Gastroesophageal sphincter (tissue), 4 donors: ENCODE data around the gene HDAC2. TPM values are rescaled to one million over a fixed set of nuclear protein-coding genes. Genes with fewer than 3 reads are reported as not detected.

Experiments used
- ATAC-seq: fragments of 150-250 bp; one replicate; pipeline ENCODE4 v1.9.1; 2016; ENCODE audit warnings: mild to moderate bottlenecking, moderate library complexity
- H3K27ac ChIP-seq, 4 donors: fragments of 200-600 bp; sonication (generic) in 3 of 4; 1 replicate in 3 of 4; 2 replicates in 1 of 4; pipeline ENCODE4 v1.5.1; 2016 to 2019
- H3K27me3 ChIP-seq: fragments of 200-600 bp; sonication (generic); one replicate; pipeline ENCODE4 v1.5.1; 2019
- H3K36me3 ChIP-seq, 2 donors: fragments of 200-600 bp; sonication (generic); one replicate each; pipeline ENCODE4 v1.5.1; 2019; ENCODE audit warnings: control low read depth in 1 of 2
- H3K4me1 ChIP-seq, 3 donors: fragments of 200-600 bp; sonication (generic); 1 replicate in 2 of 3; 2 replicates in 1 of 3; pipeline ENCODE4 v1.5.1; 2016 to 2019; ENCODE audit warnings: control low read depth in 2 of 3
- H3K4me3 ChIP-seq, 2 donors: fragments of 200-600 bp; sonication (generic); one replicate each; pipeline ENCODE4 v1.5.1; 2019; ENCODE audit warnings: mild to moderate bottlenecking in 1 of 2, moderate library complexity in 1 of 2
- H3K9me3 ChIP-seq, 3 donors: fragments of 200-600 bp; sonication (generic); one replicate each; pipeline ENCODE4 v1.5.1; 2017 to 2019; ENCODE audit warnings: control low read depth in 2 of 3
- EP300 ChIP-seq: sonication (generic); formaldehyde crosslinking; IDR thresholded peaks from one replicate; pipeline ENCODE4 v1.6.1; 2017; ENCODE audit warnings: antibody characterized with exemption, mild to moderate bottlenecking
- POLR2A ChIP-seq, 2 donors: fragments of 450-650 bp; IDR thresholded peaks; one replicate each; pipeline ENCODE4 v1.6.1; 2017; ENCODE audit warnings: antibody characterized with exemption in 2 of 2, mild to moderate bottlenecking in 2 of 2, moderate library complexity in 1 of 2
- POLR2AphosphoS5 ChIP-seq: sonication (generic); formaldehyde crosslinking; IDR thresholded peaks from one replicate; pipeline ENCODE4 v1.6.1; 2017; ENCODE audit warnings: antibody characterized with exemption
- WGBS, 2 donors: methylation state at CpG; one replicate each; pipeline ENCODE4 v1.1.5; 2018; ENCODE audit warnings: low coverage in 1 of 2; 5-methylcytosine and 5-hydroxymethylcytosine counted together
- total RNA-seq, 4 donors: library from RNA; depleted of rRNA; stranded (reverse); fragments of >200 nt; gene quantifications; one replicate each; pipeline ENCODE4 v1.1.0, GENCODE V29; 2016
- TF ChIP-seq, protein P1 (sequence below), 4 experiments: fragments of 200-600 bp in 2 of 4; fragments of 450-650 bp in 2 of 4; sonication (generic) in 1 of 4; IDR thresholded peaks; one replicate each; pipeline ENCODE4 v1.5.1; 2017 to 2019; ENCODE audit warnings: antibody characterized with exemption in 4 of 4, mild to moderate bottlenecking in 2 of 4, moderate library complexity in 2 of 4

HDAC2 gene
- total RNA-seq, 4 donors from 2014 or later = 44.7 to 71.2 (median 52.5) TPM

- no peaks in the 10 kb centered on the region for H3K36me3 ChIP-seq
- TF ChIP-seq EP300 = no peak
- no peak for TF ChIP-seq POLR2A (IDR thresholded peaks at IDR 0.05)
- no peak for TF ChIP-seq POLR2AphosphoS5
- TF ChIP-seq, protein P1, sequence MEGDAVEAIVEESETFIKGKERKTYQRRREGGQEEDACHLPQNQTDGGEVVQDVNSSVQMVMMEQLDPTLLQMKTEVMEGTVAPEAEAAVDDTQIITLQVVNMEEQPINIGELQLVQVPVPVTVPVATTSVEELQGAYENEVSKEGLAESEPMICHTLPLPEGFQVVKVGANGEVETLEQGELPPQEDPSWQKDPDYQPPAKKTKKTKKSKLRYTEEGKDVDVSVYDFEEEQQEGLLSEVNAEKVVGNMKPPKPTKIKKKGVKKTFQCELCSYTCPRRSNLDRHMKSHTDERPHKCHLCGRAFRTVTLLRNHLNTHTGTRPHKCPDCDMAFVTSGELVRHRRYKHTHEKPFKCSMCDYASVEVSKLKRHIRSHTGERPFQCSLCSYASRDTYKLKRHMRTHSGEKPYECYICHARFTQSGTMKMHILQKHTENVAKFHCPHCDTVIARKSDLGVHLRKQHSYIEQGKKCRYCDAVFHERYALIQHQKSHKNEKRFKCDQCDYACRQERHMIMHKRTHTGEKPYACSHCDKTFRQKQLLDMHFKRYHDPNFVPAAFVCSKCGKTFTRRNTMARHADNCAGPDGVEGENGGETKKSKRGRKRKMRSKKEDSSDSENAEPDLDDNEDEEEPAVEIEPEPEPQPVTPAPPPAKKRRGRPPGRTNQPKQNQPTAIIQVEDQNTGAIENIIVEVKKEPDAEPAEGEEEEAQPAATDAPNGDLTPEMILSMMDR (IDR thresholded peaks at IDR 0.05) = no peak
- H3K4me1 ChIP-seq = no peaks in the 10 kb centered on the region
- no peak overlapping the region for H3K27ac ChIP-seq
- no peaks in the 10 kb centered on the region for H3K9me3 ChIP-seq
- ATAC-seq = no peak
- 91 to 94% methylated on average over 2 of the region's 2 CpGs for WGBS, 2 donors
- H3K27me3 ChIP-seq = no peaks in the 10 kb centered on the region
- H3K4me3 ChIP-seq = no peak overlapping the region
These were observed 11.2 kb upstream of the HDAC2 start for GRCh38 chr6:113982055-113982550.

DNA sequence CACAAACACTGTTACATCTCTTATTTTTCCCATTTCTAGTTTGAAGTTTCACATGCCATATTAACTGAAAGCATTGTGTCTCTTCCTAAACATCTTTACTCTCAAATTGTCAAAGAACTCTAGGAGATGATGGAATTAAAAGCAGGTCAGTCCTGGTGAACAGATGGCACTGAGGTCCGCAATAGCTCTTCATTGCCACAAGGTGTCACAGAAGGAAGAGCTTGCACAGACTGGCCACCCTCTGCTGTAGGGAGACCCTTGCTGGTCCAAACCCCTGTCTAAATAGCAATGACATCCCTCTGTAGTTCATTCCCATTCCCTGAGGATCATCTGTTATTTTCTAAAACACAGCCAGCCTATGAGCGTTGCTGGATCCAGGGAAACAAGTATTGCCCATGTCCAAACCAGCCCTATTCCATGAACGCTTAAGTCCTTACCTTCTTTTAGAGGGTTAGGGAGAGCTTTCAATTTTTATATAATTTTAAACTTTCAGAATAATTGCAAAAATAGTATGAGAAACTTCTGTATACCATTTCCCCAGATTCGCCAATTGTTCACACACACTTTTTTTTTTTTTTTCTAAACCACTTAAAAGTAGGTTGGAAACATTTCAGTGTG, 10.1 kb upstream of the HDAC2 start:
- Histone ChIP-seq H3K27me3 (no peaks in the 10 kb centered on the region), H3K4me1 (no peaks in the 10 kb centered on the region), H3K36me3 (no peaks in the 10 kb centered on the region), H3K27ac (no peak overlapping the region), H3K4me3 (no peak overlapping the region), H3K9me3 (no peaks in the 10 kb centered on the region)
- ATAC-seq = no peak
- 85 to 86% methylated on average over 4 of the region's 4 CpGs for WGBS, 2 donors
- no peak for TF ChIP-seq POLR2A (IDR thresholded peaks at IDR 0.05)
- TF ChIP-seq, protein P1 (IDR thresholded peaks at IDR 0.05) = peak in 2 of 4 experiments; percentile 13 to 42

DNA sequence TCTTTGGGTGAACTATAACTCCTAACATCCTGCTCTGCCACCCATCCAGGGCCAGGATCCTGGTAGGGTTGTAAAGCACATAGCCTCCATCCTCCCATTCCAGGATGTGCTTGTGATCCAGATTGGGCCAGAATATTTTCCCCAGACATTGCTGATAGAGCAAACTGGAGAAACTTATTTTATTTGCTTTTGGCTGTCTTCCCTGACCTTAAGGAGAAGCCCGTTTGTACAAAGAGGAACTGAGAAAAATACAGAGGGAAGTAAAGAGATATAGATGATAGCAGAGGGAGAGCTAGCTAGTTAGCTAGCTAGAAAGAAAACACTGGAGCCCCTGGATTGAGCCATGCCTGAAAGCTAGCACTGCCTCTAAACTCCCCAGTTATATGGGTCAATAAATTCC, 9.0 kb upstream of the HDAC2 start:
- no peak overlapping the region for H3K27ac ChIP-seq
- no peak for TF ChIP-seq POLR2A (IDR thresholded peaks at IDR 0.05)
- H3K9me3 ChIP-seq = no peaks in the 10 kb centered on the region
- H3K4me3 ChIP-seq = no peak overlapping the region
- no peak for ATAC-seq
- no peaks in the 10 kb centered on the region for H3K4me1 ChIP-seq
- no peaks in the 10 kb centered on the region for H3K27me3 ChIP-seq
- WGBS, 2 donors = 20 to 33% methylated on average over 1 of the region's 1 CpG
- H3K36me3 ChIP-seq = no peaks in the 10 kb centered on the region

- Histone ChIP-seq H3K4me1 (no peaks in the 10 kb centered on the region), H3K4me3 (no peak overlapping the region), H3K36me3 (no peaks in the 10 kb centered on the region), H3K27ac (no peak overlapping the region), H3K9me3 (no peaks in the 10 kb centered on the region), H3K27me3 (no peaks in the 10 kb centered on the region)
- WGBS, 2 donors = 89 to 93% methylated on average over 3 of the region's 3 CpGs
- ATAC-seq = no peak
- no peak for TF ChIP-seq POLR2A (IDR thresholded peaks at IDR 0.05)
- no peak for TF ChIP-seq EP300
- TF ChIP-seq, protein P1 (IDR thresholded peaks at IDR 0.05) = no peak
- TF ChIP-seq POLR2AphosphoS5 = no peak
These were observed 7.2 kb upstream of the HDAC2 start for GRCh38 chr6:113978084-113978675.

DNA sequence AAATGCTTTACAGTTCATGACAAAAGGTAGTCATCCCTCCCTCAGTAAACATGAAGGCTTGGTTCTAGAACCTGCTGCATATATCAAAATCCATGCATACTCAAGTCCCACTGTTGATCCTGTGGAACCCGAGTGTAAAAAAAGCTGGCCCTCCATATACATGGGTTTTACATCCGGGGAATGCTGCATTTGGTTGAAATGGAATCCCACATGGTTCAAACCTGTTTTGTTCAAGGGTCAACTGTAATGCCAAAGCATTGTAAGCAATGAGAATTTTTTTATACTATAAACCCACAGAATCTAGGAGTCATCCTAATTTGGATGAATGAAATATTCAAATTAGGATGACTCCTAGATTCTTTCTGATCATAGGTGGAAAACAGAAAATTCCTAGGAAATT, 5.9 kb upstream of the HDAC2 start:
- Histone ChIP-seq H3K9me3 (no peaks in the 10 kb centered on the region), H3K27me3 (no peaks in the 10 kb centered on the region), H3K4me3 (no peak overlapping the region), H3K27ac (no peak overlapping the region), H3K4me1 (peaks cover 0 to 3% (median 0%) of the 10 kb centered on the region in 3 donors), H3K36me3 (no peaks in the 10 kb centered on the region)
- 100% methylated on average over 1 to 2 of the region's 2 CpGs for WGBS, 2 donors
- no peak for ATAC-seq
- no peak for TF ChIP-seq POLR2AphosphoS5
- no peak for TF ChIP-seq EP300
- TF ChIP-seq POLR2A (IDR thresholded peaks at IDR 0.05) = no peak
- TF ChIP-seq, protein P1 (IDR thresholded peaks at IDR 0.05) = no peak
